Upper lobe of left lung (tissue), 6 donors: Measurements from ENCODE around the gene LAPTM4A. TPM values are rescaled to one million over a fixed set of nuclear protein-coding genes. Genes with fewer than 3 reads are reported as not detected.

Experiments used
- ATAC-seq, 2 donors: fragments of 200-7000 bp; cut with Tn5 transposase; one replicate each; pipeline ENCODE4 v1.9.1; 2022; ENCODE audit warnings: mild to moderate bottlenecking in 2 of 2, moderate library complexity in 2 of 2; ENCODE audit not compliant: low FRiP score in 2 of 2
- DNase-seq, 2 donors: peaks; one replicate each; pipeline ENCODE4 v3.0.0-alpha.2; 2019 to 2020
- H3K27ac ChIP-seq, 4 donors: fragments of 200-600 bp; sonication (generic); one replicate each; pipeline ENCODE4 v1.5.1; 2016 to 2019
- H3K27me3 ChIP-seq, 4 donors: fragments of 200-600 bp; sonication (generic); one replicate each; pipeline ENCODE4 v1.5.1; 2017 to 2019
- H3K36me3 ChIP-seq, 4 donors: fragments of 200-600 bp; sonication (generic); one replicate each; pipeline ENCODE4 v1.5.1; 2016 to 2019
- H3K4me1 ChIP-seq, 4 donors: fragments of 200-600 bp; sonication (generic); one replicate each; pipeline ENCODE4 v1.5.1; 2018 to 2019
- H3K4me3 ChIP-seq, 4 donors: fragments of 200-600 bp; sonication (generic); one replicate each; pipeline ENCODE4 v1.5.1; 2017 to 2019; ENCODE audit warnings: mild to moderate bottlenecking in 2 of 4, moderate library complexity in 1 of 4
- H3K9me3 ChIP-seq, 4 donors: fragments of 200-600 bp; sonication (generic); one replicate each; pipeline ENCODE4 v1.5.1; 2018 to 2019
- EP300 ChIP-seq, 4 donors: sonication (generic); formaldehyde crosslinking; IDR thresholded peaks; one replicate each; pipeline ENCODE4 v1.5.1; 2017; ENCODE audit warnings: antibody characterized with exemption in 4 of 4, control low read depth in 2 of 4
- POLR2A ChIP-seq, 4 donors: fragments of 450-650 bp; IDR thresholded peaks; one replicate each; pipeline ENCODE4 v1.5.1; 2016 to 2017; ENCODE audit warnings: antibody characterized with exemption in 4 of 4, mild to moderate bottlenecking in 2 of 4
- POLR2AphosphoS5 ChIP-seq, 2 donors: sonication (generic); formaldehyde crosslinking; IDR thresholded peaks; one replicate each; pipeline ENCODE4 v1.5.1; 2017; ENCODE audit warnings: antibody characterized with exemption in 2 of 2
- WGBS, 2 donors: methylation state at CpG; one replicate each; pipeline ENCODE4 v1.1.5; 2017 to 2018; 5-methylcytosine and 5-hydroxymethylcytosine counted together
- total RNA-seq, 6 donors: library from RNA; depleted of rRNA in 4 of 6; stranded (reverse); fragments of >200 nt in 4 of 6; gene quantifications; one replicate each; pipeline versions ENCODE4 v1.1.0 to v1.2.1, GENCODE V29; 2016 to 2021
- TF ChIP-seq, protein P1 (sequence below), 6 experiments: fragments of 450-650 bp in 4 of 6; fragments of 200-600 bp in 2 of 6; sonication (generic) in 2 of 6; IDR thresholded peaks; one replicate each; pipeline ENCODE4 v1.5.1; 2016 to 2019; ENCODE audit warnings: antibody characterized with exemption in 6 of 6
- donor health status: DM: no; HTN: no; CAD: no; lungs with moderate emphysema.
- donor health status: DM: no; HTN: yes; CAD: no; lungs with severe emphysema.

Gene LAPTM4A
- total RNA-seq, 6 donors from 2014 or later = 27.2 to 210 (median 116) TPM

- Histone ChIP-seq H3K4me3 (no peak overlapping the region), H3K27me3 (no peaks in the 10 kb centered on the region), H3K36me3 (no peaks in the 10 kb centered on the region), H3K4me1 (no peaks in the 10 kb centered on the region), H3K27ac (no peak overlapping the region), H3K9me3 (no peaks in the 10 kb centered on the region)
- ATAC-seq = no peak
- TF ChIP-seq EP300 (IDR thresholded peaks at IDR 0.05) (no peak), POLR2AphosphoS5 (IDR thresholded peaks at IDR 0.05) (no peak), POLR2A (IDR thresholded peaks at IDR 0.05) (no peak)
- TF ChIP-seq, protein P1, sequence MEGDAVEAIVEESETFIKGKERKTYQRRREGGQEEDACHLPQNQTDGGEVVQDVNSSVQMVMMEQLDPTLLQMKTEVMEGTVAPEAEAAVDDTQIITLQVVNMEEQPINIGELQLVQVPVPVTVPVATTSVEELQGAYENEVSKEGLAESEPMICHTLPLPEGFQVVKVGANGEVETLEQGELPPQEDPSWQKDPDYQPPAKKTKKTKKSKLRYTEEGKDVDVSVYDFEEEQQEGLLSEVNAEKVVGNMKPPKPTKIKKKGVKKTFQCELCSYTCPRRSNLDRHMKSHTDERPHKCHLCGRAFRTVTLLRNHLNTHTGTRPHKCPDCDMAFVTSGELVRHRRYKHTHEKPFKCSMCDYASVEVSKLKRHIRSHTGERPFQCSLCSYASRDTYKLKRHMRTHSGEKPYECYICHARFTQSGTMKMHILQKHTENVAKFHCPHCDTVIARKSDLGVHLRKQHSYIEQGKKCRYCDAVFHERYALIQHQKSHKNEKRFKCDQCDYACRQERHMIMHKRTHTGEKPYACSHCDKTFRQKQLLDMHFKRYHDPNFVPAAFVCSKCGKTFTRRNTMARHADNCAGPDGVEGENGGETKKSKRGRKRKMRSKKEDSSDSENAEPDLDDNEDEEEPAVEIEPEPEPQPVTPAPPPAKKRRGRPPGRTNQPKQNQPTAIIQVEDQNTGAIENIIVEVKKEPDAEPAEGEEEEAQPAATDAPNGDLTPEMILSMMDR (IDR thresholded peaks at IDR 0.05) = no peak
- DNase-seq = peak in 1 of 2 donors; percentile 5
- WGBS, 2 donors = 59 to 68% methylated on average over 4 to 8 of the region's 8 CpGs
Observed at GRCh38 chr2:20080839-20081415, 29.5 kb upstream of the LAPTM4A start.

GRCh38 chr2:20080428-20080827, 29.0 kb upstream of the LAPTM4A start:
- H3K9me3 ChIP-seq = no peaks in the 10 kb centered on the region
- H3K27me3 ChIP-seq = no peaks in the 10 kb centered on the region
- no peaks in the 10 kb centered on the region for H3K36me3 ChIP-seq
- DNase-seq (peak in 1 of 2 donors; percentile 18), ATAC-seq (no peak)
- H3K4me3 ChIP-seq = no peak overlapping the region
- H3K4me1 ChIP-seq = no peaks in the 10 kb centered on the region
- H3K27ac ChIP-seq = no peak overlapping the region
- TF ChIP-seq POLR2A (IDR thresholded peaks at IDR 0.05) = no peak
- TF ChIP-seq, protein P1 (IDR thresholded peaks at IDR 0.05) = no peak
- 91 to 92% methylated on average over 10 of the region's 10 CpGs for WGBS, 2 donors

DNA sequence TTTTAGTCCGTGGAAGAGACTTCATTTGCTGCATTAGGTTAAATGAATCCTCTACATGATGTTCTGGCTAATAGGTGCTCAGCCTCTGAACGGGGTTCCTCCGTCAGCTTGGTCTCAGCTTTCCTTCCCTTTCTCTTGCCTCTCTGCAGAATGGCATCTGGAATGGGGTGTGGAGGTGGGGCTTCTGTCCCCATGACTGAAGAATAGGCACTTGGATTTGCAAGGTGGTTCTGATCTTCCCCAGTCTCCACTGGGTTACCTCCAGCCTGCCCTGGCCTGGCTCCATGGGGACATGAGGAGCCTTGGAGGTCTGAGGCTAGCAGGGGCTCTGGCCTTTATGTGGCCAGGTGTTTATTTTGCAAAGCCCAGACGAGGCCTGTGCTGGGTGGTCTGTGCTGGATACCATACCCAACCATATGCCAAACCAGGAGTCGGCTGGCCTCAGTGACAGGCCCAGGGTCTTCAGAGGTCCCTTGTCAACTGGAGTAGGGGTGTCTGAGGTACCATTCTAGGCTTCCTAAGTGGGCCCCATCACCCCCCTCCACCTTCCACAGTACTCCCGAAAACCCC, 28.2 kb upstream of the LAPTM4A start:
- Histone ChIP-seq H3K27ac (no peak overlapping the region), H3K36me3 (no peaks in the 10 kb centered on the region), H3K9me3 (no peaks in the 10 kb centered on the region), H3K4me3 (no peak overlapping the region), H3K27me3 (no peaks in the 10 kb centered on the region), H3K4me1 (no peaks in the 10 kb centered on the region)
- ATAC-seq = no peak
- no peak for DNase-seq
- 83 to 86% methylated on average over 4 to 6 of the region's 6 CpGs for WGBS, 2 donors
- TF ChIP-seq, protein P1 (IDR thresholded peaks at IDR 0.05) = no peak
- TF ChIP-seq POLR2AphosphoS5 (IDR thresholded peaks at IDR 0.05) = no peak
- TF ChIP-seq EP300 (IDR thresholded peaks at IDR 0.05) = no peak
- TF ChIP-seq POLR2A (IDR thresholded peaks at IDR 0.05) = no peak

GRCh38 chr2:20077411-20077940, 26.0 kb upstream of the LAPTM4A start:
- 91 to 100% methylated on average over 1 to 4 of the region's 4 CpGs for WGBS, 2 donors
- no peak for TF ChIP-seq POLR2AphosphoS5 (IDR thresholded peaks at IDR 0.05)
- no peak for TF ChIP-seq POLR2A (IDR thresholded peaks at IDR 0.05)
- TF ChIP-seq, protein P1 (IDR thresholded peaks at IDR 0.05) = no peak
- TF ChIP-seq EP300 (IDR thresholded peaks at IDR 0.05) = no peak
- no peak for DNase-seq

DNA sequence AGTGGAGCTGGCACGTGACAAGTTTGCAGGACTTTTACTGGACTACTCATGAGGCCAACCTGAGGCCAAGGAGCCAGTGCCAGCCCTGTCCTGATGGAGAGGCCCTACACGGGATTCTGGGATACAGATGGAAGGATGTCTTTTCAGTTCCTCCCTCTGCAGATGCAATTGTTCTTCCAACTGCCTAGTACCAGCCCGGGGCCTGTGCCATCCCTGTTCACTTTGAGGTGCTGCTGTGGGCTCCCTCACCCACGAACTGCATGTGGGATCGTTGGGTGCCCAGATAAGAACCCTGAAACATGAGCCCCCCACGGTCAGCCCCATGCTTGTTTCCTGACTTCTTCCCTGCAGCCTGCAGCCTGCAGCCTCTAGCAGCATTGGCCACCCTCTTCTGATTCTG, 25.3 kb upstream of the LAPTM4A start:
- 81 to 87% methylated on average over 6 of the region's 6 CpGs for WGBS, 2 donors
- H3K27me3 ChIP-seq = no peaks in the 10 kb centered on the region
- no peaks in the 10 kb centered on the region for H3K9me3 ChIP-seq
- no peak overlapping the region for H3K4me3 ChIP-seq
- no peak overlapping the region for H3K27ac ChIP-seq
- H3K4me1 ChIP-seq = peaks cover 0 to 12% (median 7%) of the 10 kb centered on the region in 4 donors
- no peaks in the 10 kb centered on the region for H3K36me3 ChIP-seq
- no peak for TF ChIP-seq POLR2A (IDR thresholded peaks at IDR 0.05)
- TF ChIP-seq POLR2AphosphoS5 (IDR thresholded peaks at IDR 0.05) = no peak
- TF ChIP-seq, protein P1 (IDR thresholded peaks at IDR 0.05) = no peak
- no peak for TF ChIP-seq EP300 (IDR thresholded peaks at IDR 0.05)
- ATAC-seq = no peak
- no peak for DNase-seq

More at GRCh38 chr2:20077411-20077940, 26.0 kb upstream of the LAPTM4A start:
- no peaks in the 10 kb centered on the region for H3K36me3 ChIP-seq
- no peak overlapping the region for H3K4me3 ChIP-seq
- no peak overlapping the region for H3K27ac ChIP-seq
- no peaks in the 10 kb centered on the region for H3K27me3 ChIP-seq
- ATAC-seq = no peak
- H3K4me1 ChIP-seq = peaks cover 0 to 5% (median under 1%) of the 10 kb centered on the region in 4 donors
- no peaks in the 10 kb centered on the region for H3K9me3 ChIP-seq
